GM12801 (cell line): ENCODE results near the gene CD28.

Source experiments
- CTCF ChIP-seq: IDR thresholded peaks from one replicate; pipeline ENCODE4 v1.5.1; 2011; ENCODE audit warnings: control low read depth; ENCODE audit not compliant: insufficient read length; ENCODE audit errors: extremely low read depth

CD28 gene

GRCh38 chr2:203751685-203752271, 45.3 kb downstream of the CD28 start:
- no peak for TF ChIP-seq CTCF

- no peak for TF ChIP-seq CTCF
Observed at GRCh38 chr2:203756161-203756560, 49.7 kb downstream of the CD28 start.

GRCh38 chr2:203758841-203759689, 52.6 kb downstream of the CD28 start:
- no peak for TF ChIP-seq CTCF

GRCh38 chr2:203759690-203760365, 53.4 kb downstream of the CD28 start:
- TF ChIP-seq CTCF = no peak

- no peak for TF ChIP-seq CTCF
Observed at GRCh38 chr2:203761121-203761520, 54.7 kb downstream of the CD28 start.

- no peak for TF ChIP-seq CTCF
Observed at GRCh38 chr2:203763241-203763937, 57.0 kb downstream of the CD28 start.

- no peak for TF ChIP-seq CTCF
Observed at GRCh38 chr2:203763938-203764664, 57.7 kb downstream of the CD28 start.
